Endodermal cell (in vitro differentiated cells): ENCODE measurements around the gene ORC2. TPM values are rescaled to one million over a fixed set of nuclear protein-coding genes. Genes with fewer than 3 reads are reported as not detected.

ENCODE experiments used
- DNase-seq: peaks from one replicate; pipeline ENCODE4 v3.0.0-alpha.2; 2017
- H3K27ac ChIP-seq: 2 replicates; pipeline ENCODE4 v1.5.1; 2013; ENCODE audit warnings: mild to moderate bottlenecking, low read depth, low read length, moderate library complexity
- H3K27me3 ChIP-seq: 2 replicates; pipeline ENCODE4 v1.6.1; 2013; ENCODE audit warnings: mild to moderate bottlenecking, low read length, moderate library complexity; ENCODE audit not compliant: insufficient read depth, control insufficient read depth, poor library complexity, severe bottlenecking
- H3K36me3 ChIP-seq: 2 replicates; pipeline ENCODE4 v1.7.0; 2013; ENCODE audit warnings: mild to moderate bottlenecking, low read length, moderate library complexity; ENCODE audit not compliant: control insufficient read depth, insufficient read depth
- H3K4me1 ChIP-seq: one replicate; pipeline ENCODE4 v1.7.0; 2013; ENCODE audit warnings: low read length; ENCODE audit not compliant: control insufficient read depth, insufficient read depth
- H3K4me3 ChIP-seq: 2 replicates; pipeline ENCODE4 v1.5.1; 2013; ENCODE audit warnings: mild to moderate bottlenecking, low read length, moderate library complexity
- H3K9ac ChIP-seq: 2 replicates; pipeline ENCODE4 v1.6.1; 2013; ENCODE audit warnings: mild to moderate bottlenecking, low read length, moderate library complexity; ENCODE audit not compliant: poor library complexity, severe bottlenecking; ENCODE audit errors: extremely low read depth
- H3K9me3 ChIP-seq: 2 replicates; pipeline ENCODE4 v1.6.1; 2013; ENCODE audit warnings: mild to moderate bottlenecking, low read length, moderate library complexity; ENCODE audit not compliant: control insufficient read depth
- H3K27ac Mint-ChIP-seq: 2 replicates; pipeline ENCODE4 v1.8.0; 2020; ENCODE audit warnings: mixed read lengths
- H3K27me3 Mint-ChIP-seq: 2 replicates; pipeline ENCODE4 v1.8.0; 2021; ENCODE audit warnings: mild to moderate bottlenecking, mixed read lengths; ENCODE audit not compliant: insufficient read depth
- H3K36me3 Mint-ChIP-seq: 2 replicates; pipeline ENCODE4 v1.8.0; 2020; ENCODE audit warnings: low read depth, mixed read lengths
- H3K4me1 Mint-ChIP-seq: 2 replicates; pipeline ENCODE4 v1.8.0; 2020; ENCODE audit warnings: mixed read lengths
- H3K4me3 Mint-ChIP-seq: 2 replicates; pipeline ENCODE4 v1.8.0; 2020; ENCODE audit warnings: mild to moderate bottlenecking, moderate library complexity, mixed read lengths
- H3K9me3 Mint-ChIP-seq: 2 replicates; pipeline ENCODE4 v1.8.0; 2020; ENCODE audit warnings: mild to moderate bottlenecking, mixed read lengths
- CTCF ChIP-seq: fragments of 200-600 bp; sonication (generic); conservative IDR thresholded peaks from 2 replicates; pipeline ENCODE4 v1.5.0; 2021; ENCODE audit warnings: antibody characterized with exemption, mild to moderate bottlenecking
- WGBS, 2 experiments: methylation state at CpG; one replicate each; pipeline versions ENCODE4 v1.1.5 to v1.1.7; 2013; ENCODE audit warnings: missing lambda C conversion rate in 2 of 2, mixed read lengths in 1 of 2; ENCODE audit not compliant: insufficient coverage in 1 of 2, insufficient read length in 1 of 2; 5-methylcytosine and 5-hydroxymethylcytosine counted together
- total RNA-seq, 2 donors: library from RNA; stranded (reverse); fragmentation: NEBNext Ultra II Directional in 1 of 2; extraction: Animal tissue kit (Norgen Biotek cat#: 25700) in 1 of 2; gene quantifications; 2 replicates in 1 of 2; 3 replicates in 1 of 2; pipeline ENCODE4 v1.2.1, GENCODE V29; 2021

Gene ORC2
- total RNA-seq, 2 donors from 2014 or later, result 68.9 to 129 TPM

- Mint-ChIP-seq H3K4me1 (peaks cover 8% of the 10 kb centered on the region), H3K9me3 (no peaks in the 10 kb centered on the region), H3K27ac (no peak overlapping the region), H3K4me3 (no peak overlapping the region), H3K36me3 (peaks cover 40% of the 10 kb centered on the region), H3K27me3 (peaks cover 1% of the 10 kb centered on the region)
- no peak for TF ChIP-seq CTCF
- H3K9ac ChIP-seq, result no peak overlapping the region
- no peaks in the 10 kb centered on the region for H3K27me3 ChIP-seq
- 70 to 98% methylated on average over 2 to 3 of the region's 3 CpGs for WGBS, 2 experiments
- no peak overlapping the region for H3K4me3 ChIP-seq
- H3K27ac ChIP-seq, result no peak overlapping the region
- peaks cover 40% of the 10 kb centered on the region for H3K36me3 ChIP-seq
- H3K9me3 ChIP-seq, result no peaks in the 10 kb centered on the region
- no peak for DNase-seq
- no peaks in the 10 kb centered on the region for H3K4me1 ChIP-seq
These were observed 92.3 kb downstream of the ORC2 start for GRCh38 chr2:200871151-200871550.

- H3K27me3 ChIP-seq, result no peaks in the 10 kb centered on the region
- 90 to 93% methylated on average over 2 of the region's 2 CpGs for WGBS, 2 experiments
- Mint-ChIP-seq H3K36me3 (peaks cover 23% of the 10 kb centered on the region), H3K4me3 (no peak overlapping the region), H3K9me3 (no peaks in the 10 kb centered on the region), H3K4me1 (peaks cover 10% of the 10 kb centered on the region), H3K27ac (peak overlapping the region; percentile 40), H3K27me3 (peaks cover 1% of the 10 kb centered on the region)
- H3K4me3 ChIP-seq, result peak overlapping the region; percentile 54
- H3K27ac ChIP-seq, result no peak overlapping the region
- no peak for TF ChIP-seq CTCF
- no peaks in the 10 kb centered on the region for H3K4me1 ChIP-seq
- DNase-seq, result peak; percentile 69
- peaks cover 21% of the 10 kb centered on the region for H3K36me3 ChIP-seq
- H3K9ac ChIP-seq, result peak overlapping the region; percentile 34
- H3K9me3 ChIP-seq, result no peaks in the 10 kb centered on the region
These were observed 94.4 kb downstream of the ORC2 start for GRCh38 chr2:200869014-200869413.

GRCh38 chr2:200864176-200865034 lies 99.1 kb downstream of the ORC2 start, which contains the start of gene CLK1:
CLK1 (minus strand) TSS chr2:200864658; CDS start chr2:200861862, 2,796 bp downstream.
- Histone ChIP-seq H3K9ac (peak within 1 kb of the TSS; percentile 99), H3K9me3 (no peaks in the 10 kb centered on the region), H3K27me3 (no peaks in the 10 kb centered on the region), H3K4me1 (no peaks in the 10 kb centered on the region), H3K36me3 (peaks cover 26% of the 10 kb centered on the region), H3K4me3 (peak within 1 kb of the TSS; percentile 91), H3K27ac (peak within 1 kb of the TSS; percentile 98)
- TF ChIP-seq CTCF, result no peak
- Mint-ChIP-seq H3K4me3 (peak within 1 kb of the TSS; percentile 92), H3K27me3 (peaks cover 1% of the 10 kb centered on the region), H3K27ac (peak within 1 kb of the TSS; percentile 99), H3K36me3 (peaks cover 26% of the 10 kb centered on the region), H3K9me3 (no peaks in the 10 kb centered on the region), H3K4me1 (peaks cover 21% of the 10 kb centered on the region)
- 3 to 5% methylated on average over 59 to 89 of the region's 89 CpGs for WGBS, 2 experiments
- peak; percentile 94 for DNase-seq
